Liver (tissue), 9 donors: ENCODE data around the gene HTR3B. TPM values are rescaled to one million over a fixed set of nuclear protein-coding genes. Genes with fewer than 3 reads are reported as not detected.

Experiments used
- DNase-seq: peaks from one replicate; pipeline ENCODE4 v3.0.0-alpha.2; 2017; ENCODE audit warnings: low spot score
- H3K27ac ChIP-seq, 2 donors: one replicate each; pipeline ENCODE4 v1.7.0; 2013; ENCODE audit warnings: inconsistent platforms in 2 of 2, low read length in 2 of 2, control low read depth in 1 of 2, low read depth in 1 of 2, mild to moderate bottlenecking in 1 of 2
- H3K27me3 ChIP-seq, 4 donors: one replicate each; pipeline versions ENCODE4 v1.6.1 to v1.7.0; 2013; ENCODE audit warnings: low read length in 3 of 4, inconsistent platforms in 1 of 4, mild to moderate bottlenecking in 1 of 4, moderate library complexity in 1 of 4; ENCODE audit not compliant: control insufficient read depth in 4 of 4, insufficient read depth in 4 of 4
- H3K36me3 ChIP-seq, 4 donors: one replicate each; pipeline versions ENCODE4 v1.6.1 to v1.7.0; 2013; ENCODE audit warnings: low read length in 3 of 4, mild to moderate bottlenecking in 3 of 4, low read depth in 1 of 4, moderate library complexity in 1 of 4; ENCODE audit not compliant: control insufficient read depth in 4 of 4, insufficient read depth in 3 of 4
- H3K4me1 ChIP-seq, 4 donors: one replicate each; pipeline versions ENCODE4 v1.6.1 to v1.7.0; 2013; ENCODE audit warnings: low read length in 3 of 4, mild to moderate bottlenecking in 3 of 4, moderate library complexity in 1 of 4; ENCODE audit not compliant: control insufficient read depth in 4 of 4, insufficient read depth in 4 of 4
- H3K4me3 ChIP-seq, 3 donors: one replicate each; pipeline versions ENCODE4 v1.6.1 to v1.7.0; 2013; ENCODE audit warnings: low read length in 3 of 3, control low read depth in 1 of 3, low read depth in 1 of 3, mild to moderate bottlenecking in 1 of 3
- H3K9ac ChIP-seq, 2 donors: one replicate each; pipeline ENCODE4 v1.7.0; 2013; ENCODE audit warnings: low read length in 2 of 2, mild to moderate bottlenecking in 2 of 2, moderate library complexity in 2 of 2, control low read depth in 1 of 2, low read depth in 1 of 2
- H3K9me3 ChIP-seq, 4 donors: one replicate each; pipeline versions ENCODE4 v1.6.1 to v1.7.0; 2013; ENCODE audit warnings: low read length in 3 of 4; ENCODE audit not compliant: control insufficient read depth in 4 of 4
- EGR1 ChIP-seq, 2 donors: IDR thresholded peaks; 2 replicates each; pipeline ENCODE4 v1.6.1; 2016 to 2018; ENCODE audit warnings: antibody characterized with exemption in 2 of 2, low read depth in 2 of 2
- FOXA1 ChIP-seq: IDR thresholded peaks from 2 replicates; pipeline ENCODE4 v1.6.1; 2016; ENCODE audit warnings: antibody characterized with exemption
- FOXA2 ChIP-seq: IDR thresholded peaks from 2 replicates; pipeline ENCODE4 v1.6.1; 2016; ENCODE audit warnings: antibody characterized with exemption
- GABPA ChIP-seq, 2 donors: IDR thresholded peaks in 1 of 2; conservative IDR thresholded peaks in 1 of 2; 2 replicates each; pipeline ENCODE4 v1.6.1; 2016; ENCODE audit warnings: antibody characterized with exemption in 2 of 2, mild to moderate bottlenecking in 1 of 2, moderate library complexity in 1 of 2
- HNF4A ChIP-seq, 2 donors: conservative IDR thresholded peaks; 2 replicates each; pipeline ENCODE4 v1.6.1; 2016; ENCODE audit warnings: antibody characterized with exemption in 2 of 2, mild to moderate bottlenecking in 2 of 2
- HNF4G ChIP-seq: IDR thresholded peaks from 2 replicates; pipeline ENCODE4 v1.6.1; 2016; ENCODE audit warnings: antibody characterized with exemption
- JUND ChIP-seq, 2 donors: IDR thresholded peaks; 2 replicates each; pipeline ENCODE4 v1.6.1; 2016; ENCODE audit warnings: antibody characterized with exemption in 2 of 2
- NR2F2 ChIP-seq: IDR thresholded peaks from 2 replicates; pipeline ENCODE4 v1.6.1; 2016; ENCODE audit warnings: antibody characterized with exemption
- REST ChIP-seq: IDR thresholded peaks from 2 replicates; pipeline ENCODE4 v1.6.1; 2016; ENCODE audit warnings: antibody characterized with exemption, mild to moderate bottlenecking
- SP1 ChIP-seq: IDR thresholded peaks from 2 replicates; pipeline ENCODE4 v1.6.1; 2018; ENCODE audit warnings: antibody characterized with exemption, mild to moderate bottlenecking
- TAF1 ChIP-seq: conservative IDR thresholded peaks from 2 replicates; pipeline ENCODE4 v1.6.1; 2016; ENCODE audit warnings: antibody characterized with exemption, mild to moderate bottlenecking
- WGBS: extraction: QIAGEN DNeasy Blood & Tissue Kit; methylation state at CpG from one replicate; pipeline ENCODE4 v1.1.7; 2013; 5-methylcytosine and 5-hydroxymethylcytosine counted together
- polyA plus RNA-seq, 2 donors: library from polyadenylated mRNA; stranded (reverse) in 1 of 2; unstranded in 1 of 2; fragments of 200-250 nt in 1 of 2; fragments of >200 nt in 1 of 2; fragmentation: Nextera tagmentation in 1 of 2; extraction: Ambion mirVana in 1 of 2; gene quantifications; one replicate each; pipeline versions ENCODE4 v1.2.1 to v1.2.3, GENCODE V29; 2013 to 2015
- total RNA-seq, 2 donors: library from RNA; depleted of rRNA; stranded (reverse); fragments of >200 nt; gene quantifications; one replicate each; pipeline ENCODE4 v1.2.3, GENCODE V29; 2014
- TF ChIP-seq, protein P1 (sequence below): IDR thresholded peaks from 2 replicates; pipeline ENCODE4 v1.6.1; 2016; ENCODE audit warnings: antibody characterized with exemption
- TF ChIP-seq, protein P2 (sequence below): fragments of 150-350 bp; IDR thresholded peaks from 2 replicates; pipeline ENCODE4 v1.5.1; 2017; ENCODE audit warnings: improper control_type of control experiment, low read depth, low read length; ENCODE audit not compliant: missing input control
- donor health status: healthy.
- donor health status: healthy.
- donor health status: healthy.
- donor health status: healthy.
- donor health status: healthy.

The HTR3B gene
- total and polyA plus RNA-seq, 4 donors: not detected

GRCh38 chr11:113862435-113862834, 42.2 kb upstream of the HTR3B start (continued):
- TF ChIP-seq REST: no peak
- no peak for TF ChIP-seq EGR1 (IDR thresholded peaks at IDR 0.05; ENCODE audit: low read depth in 2 of 2)
- TF ChIP-seq SP1: no peak
- TF ChIP-seq, protein P1, sequence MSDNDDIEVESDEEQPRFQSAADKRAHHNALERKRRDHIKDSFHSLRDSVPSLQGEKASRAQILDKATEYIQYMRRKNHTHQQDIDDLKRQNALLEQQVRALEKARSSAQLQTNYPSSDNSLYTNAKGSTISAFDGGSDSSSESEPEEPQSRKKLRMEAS: no peak

- 94% methylated on average over 3 of the region's 3 CpGs for WGBS
- DNase-seq: no peak
- no peak overlapping the region for H3K27ac ChIP-seq
- TF ChIP-seq EGR1 (IDR thresholded peaks at IDR 0.05; ENCODE audit: low read depth in 2 of 2) (no peak), TAF1 (no peak), GABPA (IDR thresholded peaks at IDR 0.05 in 1 of 2, conservative IDR thresholded peaks at IDR 0.05 in 1 of 2) (no peak), FOXA2 (no peak), NR2F2 (no peak), HNF4A (conservative IDR thresholded peaks at IDR 0.05) (no peak), HNF4G (no peak), SP1 (no peak), JUND (IDR thresholded peaks at IDR 0.05) (no peak), FOXA1 (no peak)
- TF ChIP-seq, protein P1: no peak
- TF ChIP-seq, protein P2, sequence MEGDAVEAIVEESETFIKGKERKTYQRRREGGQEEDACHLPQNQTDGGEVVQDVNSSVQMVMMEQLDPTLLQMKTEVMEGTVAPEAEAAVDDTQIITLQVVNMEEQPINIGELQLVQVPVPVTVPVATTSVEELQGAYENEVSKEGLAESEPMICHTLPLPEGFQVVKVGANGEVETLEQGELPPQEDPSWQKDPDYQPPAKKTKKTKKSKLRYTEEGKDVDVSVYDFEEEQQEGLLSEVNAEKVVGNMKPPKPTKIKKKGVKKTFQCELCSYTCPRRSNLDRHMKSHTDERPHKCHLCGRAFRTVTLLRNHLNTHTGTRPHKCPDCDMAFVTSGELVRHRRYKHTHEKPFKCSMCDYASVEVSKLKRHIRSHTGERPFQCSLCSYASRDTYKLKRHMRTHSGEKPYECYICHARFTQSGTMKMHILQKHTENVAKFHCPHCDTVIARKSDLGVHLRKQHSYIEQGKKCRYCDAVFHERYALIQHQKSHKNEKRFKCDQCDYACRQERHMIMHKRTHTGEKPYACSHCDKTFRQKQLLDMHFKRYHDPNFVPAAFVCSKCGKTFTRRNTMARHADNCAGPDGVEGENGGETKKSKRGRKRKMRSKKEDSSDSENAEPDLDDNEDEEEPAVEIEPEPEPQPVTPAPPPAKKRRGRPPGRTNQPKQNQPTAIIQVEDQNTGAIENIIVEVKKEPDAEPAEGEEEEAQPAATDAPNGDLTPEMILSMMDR: no peak
- H3K9me3 ChIP-seq: no peaks in the 10 kb centered on the region
- no peak overlapping the region for H3K9ac ChIP-seq
- no peak overlapping the region for H3K4me3 ChIP-seq
- peaks cover 5 to 20% (median 10%) of the 10 kb centered on the region in 4 donors for H3K4me1 ChIP-seq
- H3K36me3 ChIP-seq: no peaks in the 10 kb centered on the region
- no peaks in the 10 kb centered on the region for H3K27me3 ChIP-seq
These were observed 40.2 kb upstream of the HTR3B start for GRCh38 chr11:113864410-113864809.

GRCh38 chr11:113865873-113866272, 38.7 kb upstream of the HTR3B start:
- TF ChIP-seq GABPA (IDR thresholded peaks at IDR 0.05 in 1 of 2, conservative IDR thresholded peaks at IDR 0.05 in 1 of 2) (no peak), JUND (IDR thresholded peaks at IDR 0.05) (no peak)
- TF ChIP-seq, protein P2: no peak
- TF ChIP-seq, protein P1: no peak
- Histone ChIP-seq H3K9me3 (no peaks in the 10 kb centered on the region), H3K9ac (no peak overlapping the region), H3K27me3 (no peaks in the 10 kb centered on the region), H3K36me3 (no peaks in the 10 kb centered on the region), H3K4me3 (no peak overlapping the region), H3K27ac (no peak overlapping the region), H3K4me1 (peaks cover 2 to 9% (median 6%) of the 10 kb centered on the region in 4 donors)
- no peak for DNase-seq
- WGBS: 71% methylated on average over 8 of the region's 8 CpGs
